GM21723 (cell line): ENCODE results near the gene STOM.

Source experiments
- ATAC-seq: cut with Tn5 transposase; IDR thresholded peaks from one replicate; pipeline ENCODE4 v1.9.1; 2021; ENCODE audit warnings: mild to moderate bottlenecking, moderate library complexity; ENCODE audit not compliant: unreplicated experiment

The STOM gene

DNA sequence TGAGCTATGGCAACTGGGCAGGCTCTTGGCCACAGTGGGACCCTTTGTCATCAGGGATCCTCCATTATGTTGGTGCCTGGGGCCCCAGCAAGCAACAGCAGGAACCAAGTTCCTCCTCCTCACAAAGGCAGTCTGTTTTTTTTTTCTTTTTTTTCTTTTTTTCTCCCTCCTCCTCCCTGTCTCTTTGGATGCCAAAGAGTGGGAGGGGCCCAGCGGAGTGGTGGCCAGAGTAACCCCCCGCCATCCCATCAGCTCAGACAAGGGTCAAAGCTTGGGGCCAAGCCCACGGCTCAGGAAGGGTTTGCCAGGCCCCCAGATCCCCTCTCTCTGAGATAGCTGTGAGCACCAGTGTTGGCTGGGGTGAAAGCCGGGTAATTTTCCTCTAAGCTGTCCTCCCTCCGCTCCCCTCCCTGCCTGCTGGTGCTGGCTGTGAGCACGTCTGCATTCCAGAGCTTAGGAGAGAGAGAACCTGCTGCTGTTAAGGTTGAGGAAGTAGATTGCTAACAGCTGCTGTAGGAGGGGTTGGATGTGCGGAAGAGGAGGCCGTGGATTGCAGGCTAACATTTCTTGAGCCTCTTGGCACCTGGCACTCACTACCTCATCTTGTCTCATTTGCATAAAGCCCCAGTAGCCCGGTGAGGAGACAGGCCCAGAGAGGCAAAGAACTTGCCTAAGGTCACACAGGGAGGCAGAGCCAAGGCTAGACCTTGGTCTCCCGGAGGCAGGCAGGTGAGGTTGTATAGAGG lies 80.9 kb downstream of the STOM start:
- no peak for ATAC-seq
